ENCODE results near the gene PPP2R5D. TPM values are rescaled to one million over a fixed set of nuclear protein-coding genes. Genes with fewer than 3 reads are reported as not detected.
"Not testable (repeated sequence)": the region's sequence is repeated elsewhere in the genome, so short reads cannot be mapped to it uniquely, and the experiment has no call there.

The PPP2R5D gene
- total RNA-seq, 2 donors from 2014 or later = 55.8 to 62.5 TPM

GRCh38 chr6:42996513-42996912 is 12.1 kb downstream of the PPP2R5D start:
- no peaks in the 10 kb centered on the region for H3K27me3 Mint-ChIP-seq
- H3K4me1 Mint-ChIP-seq = no peaks in the 10 kb centered on the region
- H3K36me3 Mint-ChIP-seq (ENCODE audit: low read depth) = peaks cover 9% of the 10 kb centered on the region
- no peak for ATAC-seq (replicated peaks)
- no peak overlapping the region for H3K4me3 Mint-ChIP-seq
- no peak overlapping the region for H3K27ac Mint-ChIP-seq
- no peaks in the 10 kb centered on the region for H3K9me3 Mint-ChIP-seq

GRCh38 chr6:42998205-42998604 is 13.8 kb downstream of the PPP2R5D start:
- ATAC-seq (replicated peaks); H3K4me3 Mint-ChIP-seq; H3K27me3 Mint-ChIP-seq; H3K9me3 Mint-ChIP-seq; H3K27ac Mint-ChIP-seq; H3K4me1 Mint-ChIP-seq; H3K36me3 Mint-ChIP-seq (ENCODE audit: low read depth): not testable (repeated sequence)

GRCh38 chr6:43001843-43002242 is 17.5 kb downstream of the PPP2R5D start:
- Mint-ChIP-seq H3K4me1 (no peaks in the 10 kb centered on the region), H3K9me3 (no peaks in the 10 kb centered on the region), H3K36me3 (ENCODE audit: low read depth) (peaks cover 21% of the 10 kb centered on the region), H3K4me3 (no peak overlapping the region), H3K27ac (no peak overlapping the region), H3K27me3 (no peaks in the 10 kb centered on the region)
- no peak for ATAC-seq (replicated peaks)

GRCh38 chr6:43005844-43006243 is 21.5 kb downstream of the PPP2R5D start:
- no peak overlapping the region for H3K4me3 Mint-ChIP-seq
- H3K27ac Mint-ChIP-seq = no peak overlapping the region
- peaks cover 4% of the 10 kb centered on the region for H3K4me1 Mint-ChIP-seq
- ATAC-seq (replicated peaks) = no peak
- H3K9me3 Mint-ChIP-seq = no peaks in the 10 kb centered on the region
- H3K27me3 Mint-ChIP-seq = no peaks in the 10 kb centered on the region
- peaks cover 61% of the 10 kb centered on the region for H3K36me3 Mint-ChIP-seq (ENCODE audit: low read depth)

GRCh38 chr6:43006251-43006650 is 21.9 kb downstream of the PPP2R5D start:
- H3K9me3 Mint-ChIP-seq = no peaks in the 10 kb centered on the region
- H3K4me1 Mint-ChIP-seq = peaks cover 4% of the 10 kb centered on the region
- no peak overlapping the region for H3K4me3 Mint-ChIP-seq
- ATAC-seq (replicated peaks) = no peak
- H3K36me3 Mint-ChIP-seq (ENCODE audit: low read depth) = peaks cover 66% of the 10 kb centered on the region
- H3K27ac Mint-ChIP-seq = no peak overlapping the region
- no peaks in the 10 kb centered on the region for H3K27me3 Mint-ChIP-seq

GRCh38 chr6:43007126-43007525 is 22.8 kb downstream of the PPP2R5D start:
- H3K9me3 Mint-ChIP-seq = no peaks in the 10 kb centered on the region
- no peaks in the 10 kb centered on the region for H3K27me3 Mint-ChIP-seq
- no peak overlapping the region for H3K27ac Mint-ChIP-seq
- H3K36me3 Mint-ChIP-seq (ENCODE audit: low read depth) = peaks cover 74% of the 10 kb centered on the region
- ATAC-seq (replicated peaks) = no peak
- H3K4me1 Mint-ChIP-seq = peaks cover 12% of the 10 kb centered on the region
- H3K4me3 Mint-ChIP-seq = no peak overlapping the region

GRCh38 chr6:43009124-43009523 is 24.8 kb downstream of the PPP2R5D start:
- Mint-ChIP-seq H3K27me3 (no peaks in the 10 kb centered on the region), H3K27ac (peak overlapping the region; percentile 48), H3K4me1 (peaks cover 25% of the 10 kb centered on the region), H3K36me3 (ENCODE audit: low read depth) (peaks cover 94% of the 10 kb centered on the region), H3K9me3 (no peaks in the 10 kb centered on the region), H3K4me3 (no peak overlapping the region)
- no peak for ATAC-seq (replicated peaks)

- H3K36me3 Mint-ChIP-seq (ENCODE audit: low read depth) = peaks cover 92% of the 10 kb centered on the region
- H3K27ac Mint-ChIP-seq = peak overlapping the region; percentile 96
- no peak for ATAC-seq (replicated peaks)
- H3K27me3 Mint-ChIP-seq = no peaks in the 10 kb centered on the region
- peak overlapping the region; percentile 94 for H3K4me3 Mint-ChIP-seq
- no peaks in the 10 kb centered on the region for H3K9me3 Mint-ChIP-seq
- H3K4me1 Mint-ChIP-seq = peaks cover 36% of the 10 kb centered on the region
These were observed 26.8 kb downstream of the PPP2R5D start for GRCh38 chr6:43011207-43011606.

GRCh38 chr6:43012364-43012763 is 28.0 kb downstream of the PPP2R5D start:
- H3K36me3 Mint-ChIP-seq (ENCODE audit: low read depth) = peaks cover 92% of the 10 kb centered on the region
- no peaks in the 10 kb centered on the region for H3K9me3 Mint-ChIP-seq
- peaks cover 37% of the 10 kb centered on the region for H3K4me1 Mint-ChIP-seq
- ATAC-seq (replicated peaks) = no peak
- peak overlapping the region; percentile 96 for H3K27ac Mint-ChIP-seq
- peak overlapping the region; percentile 94 for H3K4me3 Mint-ChIP-seq
- no peaks in the 10 kb centered on the region for H3K27me3 Mint-ChIP-seq

- H3K27me3 Mint-ChIP-seq = no peaks in the 10 kb centered on the region
- H3K4me1 Mint-ChIP-seq = peaks cover 37% of the 10 kb centered on the region
- peak overlapping the region; percentile 96 for H3K27ac Mint-ChIP-seq
- no peaks in the 10 kb centered on the region for H3K9me3 Mint-ChIP-seq
- peaks cover 92% of the 10 kb centered on the region for H3K36me3 Mint-ChIP-seq (ENCODE audit: low read depth)
- peak overlapping the region; percentile 94 for H3K4me3 Mint-ChIP-seq
- ATAC-seq (replicated peaks) = peak; percentile 43
These were observed 28.9 kb downstream of the PPP2R5D start for GRCh38 chr6:43013097-43013842.

- peak within 1 kb of the TSS; percentile 96 for H3K27ac Mint-ChIP-seq
- no peaks in the 10 kb centered on the region for H3K9me3 Mint-ChIP-seq
- ATAC-seq (replicated peaks) = peak; percentile 96
- peaks cover 92% of the 10 kb centered on the region for H3K36me3 Mint-ChIP-seq (ENCODE audit: low read depth)
- no peaks in the 10 kb centered on the region for H3K27me3 Mint-ChIP-seq
- peak within 1 kb of the TSS; percentile 94 for H3K4me3 Mint-ChIP-seq
- peaks cover 37% of the 10 kb centered on the region for H3K4me1 Mint-ChIP-seq
These were observed 29.6 kb downstream of the PPP2R5D start, which contains the start of the genes KLHDC3 and MEA1 for GRCh38 chr6:43013843-43014433. TSS of gene KLHDC3 (plus strand) at chr6:43014249. CDS start at chr6:43017193, 2,944 bp downstream. TSS of gene MEA1 (minus strand) at chr6:43013946. CDS start at chr6:43013813, 133 bp downstream.

GRCh38 chr6:43014434-43014909 is 30.1 kb downstream of the PPP2R5D start:
- H3K4me1 Mint-ChIP-seq = peaks cover 37% of the 10 kb centered on the region
- H3K27me3 Mint-ChIP-seq = no peaks in the 10 kb centered on the region
- peak overlapping the region; percentile 96 for H3K27ac Mint-ChIP-seq
- ATAC-seq (replicated peaks) = no peak
- H3K36me3 Mint-ChIP-seq (ENCODE audit: low read depth) = peaks cover 92% of the 10 kb centered on the region
- H3K9me3 Mint-ChIP-seq = no peaks in the 10 kb centered on the region
- H3K4me3 Mint-ChIP-seq = peak overlapping the region; percentile 94

- H3K27me3 Mint-ChIP-seq = no peaks in the 10 kb centered on the region
- H3K9me3 Mint-ChIP-seq = no peaks in the 10 kb centered on the region
- peaks cover 85% of the 10 kb centered on the region for H3K36me3 Mint-ChIP-seq (ENCODE audit: low read depth)
- H3K27ac Mint-ChIP-seq = peak overlapping the region; percentile 58
- H3K4me3 Mint-ChIP-seq = peak overlapping the region; percentile 94
- peaks cover 32% of the 10 kb centered on the region for H3K4me1 Mint-ChIP-seq
- ATAC-seq (replicated peaks) = no peak
These were observed 32.0 kb downstream of the PPP2R5D start for GRCh38 chr6:43016176-43016942.

GRCh38 chr6:43016943-43017334 is 32.6 kb downstream of the PPP2R5D start:
- Mint-ChIP-seq H3K27ac (peak overlapping the region; percentile 34), H3K4me1 (peaks cover 26% of the 10 kb centered on the region), H3K9me3 (no peaks in the 10 kb centered on the region), H3K4me3 (no peak overlapping the region), H3K27me3 (no peaks in the 10 kb centered on the region), H3K36me3 (ENCODE audit: low read depth) (peaks cover 79% of the 10 kb centered on the region)
- ATAC-seq (replicated peaks) = no peak

Data from activated T-helper 17 cell treated with anti-CD3 and anti-CD28 coated beads, Interleukin-2, amount 50 U/mL, for 72 hours (primary cell).